GM10266 (cell line): Measurements from ENCODE around the gene ADGRD2.

Experiments
- DNase-seq: peaks from one replicate; pipeline ENCODE4 v3.0.0; 2012; ENCODE audit errors: extremely low spot score
- TF ChIP-seq, protein P1 (sequence below): IDR thresholded peaks from 2 replicates; pipeline ENCODE4 v1.5.1; 2012; ENCODE audit warnings: mild to moderate bottlenecking, low read depth; ENCODE audit not compliant: control insufficient read depth, insufficient read depth; ENCODE audit errors: missing control alignments

The ADGRD2 gene

DNA sequence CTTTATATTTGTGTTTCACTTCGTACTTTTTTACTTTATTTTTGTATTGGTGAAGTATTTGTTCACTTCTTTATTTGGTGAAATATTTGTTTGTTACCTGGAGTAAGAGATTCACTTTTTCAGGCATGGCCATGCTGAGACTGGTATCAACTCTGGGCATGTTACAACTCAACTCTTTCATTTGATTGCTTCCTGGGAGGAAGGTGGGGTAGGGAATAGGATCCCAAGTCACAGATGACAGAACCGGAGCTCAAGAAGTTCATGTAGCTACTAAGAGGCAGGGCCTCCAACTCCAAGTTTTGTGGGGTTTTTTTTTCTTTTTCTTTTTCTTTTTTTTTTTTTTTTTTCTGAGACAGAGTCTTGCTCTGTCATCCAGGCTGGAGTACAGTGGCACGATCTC is 6.1 kb upstream of the ADGRD2 start:
- TF ChIP-seq, protein P1, sequence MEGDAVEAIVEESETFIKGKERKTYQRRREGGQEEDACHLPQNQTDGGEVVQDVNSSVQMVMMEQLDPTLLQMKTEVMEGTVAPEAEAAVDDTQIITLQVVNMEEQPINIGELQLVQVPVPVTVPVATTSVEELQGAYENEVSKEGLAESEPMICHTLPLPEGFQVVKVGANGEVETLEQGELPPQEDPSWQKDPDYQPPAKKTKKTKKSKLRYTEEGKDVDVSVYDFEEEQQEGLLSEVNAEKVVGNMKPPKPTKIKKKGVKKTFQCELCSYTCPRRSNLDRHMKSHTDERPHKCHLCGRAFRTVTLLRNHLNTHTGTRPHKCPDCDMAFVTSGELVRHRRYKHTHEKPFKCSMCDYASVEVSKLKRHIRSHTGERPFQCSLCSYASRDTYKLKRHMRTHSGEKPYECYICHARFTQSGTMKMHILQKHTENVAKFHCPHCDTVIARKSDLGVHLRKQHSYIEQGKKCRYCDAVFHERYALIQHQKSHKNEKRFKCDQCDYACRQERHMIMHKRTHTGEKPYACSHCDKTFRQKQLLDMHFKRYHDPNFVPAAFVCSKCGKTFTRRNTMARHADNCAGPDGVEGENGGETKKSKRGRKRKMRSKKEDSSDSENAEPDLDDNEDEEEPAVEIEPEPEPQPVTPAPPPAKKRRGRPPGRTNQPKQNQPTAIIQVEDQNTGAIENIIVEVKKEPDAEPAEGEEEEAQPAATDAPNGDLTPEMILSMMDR = no peak
- DNase-seq = no peak

GRCh38 chr9:124447297-124447661 is 3.0 kb upstream of the ADGRD2 start:
- DNase-seq = no peak
- TF ChIP-seq, protein P1 = no peak

GRCh38 chr9:124448019-124448418 is 2.2 kb upstream of the ADGRD2 start:
- no peak for DNase-seq
- TF ChIP-seq, protein P1 = no peak

- peak; percentile 11 for DNase-seq
- TF ChIP-seq, protein P1 = no peak
These were observed 685 bp upstream of the ADGRD2 start for GRCh38 chr9:124449381-124450151.

DNA sequence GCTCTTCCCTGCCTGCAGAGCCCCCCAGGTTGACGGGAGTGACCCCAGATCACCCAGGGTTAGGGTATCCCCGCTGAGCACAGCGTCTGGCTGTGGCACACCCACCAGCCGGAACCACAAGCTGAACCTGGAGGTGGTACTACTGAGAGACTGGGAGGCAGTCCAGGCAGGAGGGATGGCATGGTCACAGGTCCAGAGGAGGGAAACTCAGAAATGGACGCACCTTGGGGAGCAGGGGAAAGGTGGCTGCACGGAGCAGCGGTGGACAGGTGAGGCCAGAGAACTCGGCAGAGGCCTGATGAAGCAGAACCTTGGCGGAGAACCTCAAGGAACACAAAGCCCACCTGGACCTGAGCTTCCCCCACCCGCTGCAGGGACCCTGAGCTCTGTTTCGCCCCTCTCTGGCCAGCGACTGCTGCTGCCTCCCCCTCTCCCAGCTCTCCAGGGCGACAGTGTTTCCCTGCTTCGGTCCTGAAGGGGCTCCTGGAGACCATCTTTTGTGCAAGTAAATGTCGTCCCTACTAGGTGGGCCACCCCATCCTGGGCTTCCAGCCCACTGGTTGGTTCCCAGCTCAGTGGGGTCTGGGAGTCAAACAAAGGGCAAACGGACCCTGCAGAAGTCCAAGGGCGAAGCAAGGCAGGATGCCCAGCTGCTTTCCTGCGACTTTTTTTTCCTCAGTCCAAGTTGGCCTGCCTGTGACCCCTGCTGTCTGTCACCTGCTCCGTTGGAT is 845 bp downstream of the ADGRD2 start:
- DNase-seq = peak; percentile 42
- TF ChIP-seq, protein P1 = no peak

DNA sequence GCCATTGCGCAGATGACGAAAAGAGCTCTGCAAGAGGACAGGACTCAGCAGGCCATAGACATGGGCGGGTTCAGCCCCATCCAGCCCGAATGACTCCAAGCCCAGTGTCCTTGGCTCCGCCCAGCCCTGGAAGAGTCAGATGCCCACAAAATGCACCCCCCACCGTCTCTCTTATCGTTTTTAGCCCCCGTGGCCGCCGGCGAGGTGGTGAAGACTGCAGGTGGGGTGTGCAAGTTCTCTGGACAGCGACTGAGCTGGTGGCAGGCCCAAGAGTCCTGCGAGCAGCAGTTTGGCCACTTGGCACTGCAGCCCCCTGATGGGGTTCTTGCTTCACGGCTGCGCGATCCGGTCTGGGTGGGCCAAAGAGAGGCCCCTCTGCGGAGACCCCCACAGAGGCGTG is 2.1 kb downstream of the ADGRD2 start:
- TF ChIP-seq, protein P1 = no peak
- DNase-seq = no peak
